H9 (cell line): ENCODE results near the gene TGFBRAP1. TPM values are rescaled to one million over a fixed set of nuclear protein-coding genes. Genes with fewer than 3 reads are reported as not detected.

Experiments
- DNase-seq: peaks from one replicate; pipeline ENCODE4 v3.0.0-alpha.2; 2017
- H2AFZ ChIP-seq: one replicate; pipeline ENCODE4 v1.6.1; 2013; ENCODE audit warnings: mild to moderate bottlenecking, low read length, control low read depth, moderate library complexity
- H2AK5ac ChIP-seq: 2 replicates; pipeline ENCODE4 v1.6.1; 2013; ENCODE audit warnings: low read length, control low read depth, mixed read lengths; ENCODE audit not compliant: insufficient read length
- H2BK120ac ChIP-seq: one replicate; pipeline ENCODE4 v1.6.1; 2013; ENCODE audit warnings: low read depth, mild to moderate bottlenecking, low read length, control low read depth, inconsistent platforms; ENCODE audit not compliant: poor library complexity, severe bottlenecking
- H2BK12ac ChIP-seq: 2 replicates; pipeline ENCODE4 v1.6.1; 2013; ENCODE audit warnings: low read length, control low read depth, mixed read lengths, low read depth; ENCODE audit not compliant: insufficient read length
- H2BK15ac ChIP-seq: 2 replicates; pipeline ENCODE4 v1.6.1; 2013; ENCODE audit warnings: low read depth, low read length, control low read depth
- H2BK20ac ChIP-seq: one replicate; pipeline ENCODE4 v1.6.1; 2013; ENCODE audit warnings: low read depth, mild to moderate bottlenecking, low read length, control low read depth, inconsistent platforms; ENCODE audit not compliant: poor library complexity, severe bottlenecking
- H2BK5ac ChIP-seq: 2 replicates; pipeline ENCODE4 v1.6.1; 2013; ENCODE audit warnings: low read length, control low read depth, mixed read lengths; ENCODE audit not compliant: insufficient read length
- H3K14ac ChIP-seq: 2 replicates; pipeline ENCODE4 v1.6.1; 2013; ENCODE audit warnings: low read length, control low read depth; ENCODE audit not compliant: insufficient read depth
- H3K18ac ChIP-seq: 2 replicates; pipeline ENCODE4 v1.6.1; 2013; ENCODE audit warnings: low read depth, mild to moderate bottlenecking, mixed read lengths, low read length, control low read depth; ENCODE audit not compliant: insufficient read length
- H3K23ac ChIP-seq: 2 replicates; pipeline ENCODE4 v1.6.1; 2013; ENCODE audit warnings: low read length, control low read depth, mixed read lengths, low read depth; ENCODE audit not compliant: insufficient read length
- H3K23me2 ChIP-seq: 2 replicates; pipeline ENCODE4 v1.6.1; 2013; ENCODE audit warnings: low read depth, mild to moderate bottlenecking, mixed read lengths, low read length, control low read depth; ENCODE audit not compliant: insufficient read length, poor library complexity, severe bottlenecking
- H3K27ac ChIP-seq: 2 replicates; pipeline ENCODE4 v1.5.1; 2013; ENCODE audit warnings: low read length, control low read depth, mixed read lengths, low read depth; ENCODE audit not compliant: insufficient read length
- H3K27me3 ChIP-seq: 2 replicates; pipeline ENCODE4 v1.6.1; 2013; ENCODE audit warnings: low read length, control low read depth, inconsistent platforms; ENCODE audit not compliant: insufficient read depth
- H3K4ac ChIP-seq: 2 replicates; pipeline ENCODE4 v1.6.1; 2013; ENCODE audit warnings: low read depth, mild to moderate bottlenecking, control low read depth, inconsistent platforms, low read length, moderate library complexity
- H3K4me1 ChIP-seq: 2 replicates; pipeline ENCODE4 v1.6.1; 2013; ENCODE audit warnings: low read length, control low read depth, inconsistent platforms; ENCODE audit not compliant: insufficient read depth
- H3K4me2 ChIP-seq: 2 replicates; pipeline ENCODE4 v1.6.1; 2013; ENCODE audit warnings: low read length, control low read depth, mixed read lengths; ENCODE audit not compliant: insufficient read length, insufficient read depth
- H3K56ac ChIP-seq: 2 replicates; pipeline ENCODE4 v1.6.1; 2013; ENCODE audit warnings: low read depth, mild to moderate bottlenecking, mixed read lengths, low read length, control low read depth; ENCODE audit not compliant: insufficient read length
- H3K79me1 ChIP-seq: 2 replicates; pipeline ENCODE4 v1.6.1; 2013; ENCODE audit warnings: low read depth, mild to moderate bottlenecking, moderate library complexity, low read length, control low read depth, inconsistent platforms; ENCODE audit not compliant: insufficient read depth, poor library complexity, severe bottlenecking
- H3K79me2 ChIP-seq: 2 replicates; pipeline ENCODE4 v1.6.1; 2013; ENCODE audit warnings: low read length, control low read depth, inconsistent platforms; ENCODE audit not compliant: insufficient read depth
- H3K9ac ChIP-seq: 2 replicates; pipeline ENCODE4 v1.6.1; 2013; ENCODE audit warnings: low read length, control low read depth, mixed read lengths; ENCODE audit not compliant: insufficient read length; ENCODE audit errors: extremely low read depth
- H3K9me3 ChIP-seq: one replicate; pipeline ENCODE4 v1.6.1; 2013; ENCODE audit warnings: low read depth, low read length, inconsistent platforms; ENCODE audit not compliant: control insufficient read depth
- H3T11ph ChIP-seq: one replicate; pipeline ENCODE4 v1.6.1; 2013; ENCODE audit warnings: mild to moderate bottlenecking, low read length, control low read depth, inconsistent platforms
- H4K20me1 ChIP-seq: one replicate; pipeline ENCODE4 v1.6.1; 2013; ENCODE audit not compliant: control insufficient read depth, insufficient read length, insufficient read depth
- H4K5ac ChIP-seq: 2 replicates; pipeline ENCODE4 v1.6.1; 2013; ENCODE audit warnings: low read depth, mild to moderate bottlenecking, mixed read lengths, low read length, control low read depth; ENCODE audit not compliant: insufficient read length
- H4K8ac ChIP-seq: replicated peaks from 2 replicates; pipeline ENCODE4 v1.6.1; 2013; ENCODE audit warnings: low read length, control low read depth, mixed read lengths, low read depth; ENCODE audit not compliant: insufficient read length
- H4K91ac ChIP-seq: 2 replicates; pipeline ENCODE4 v1.6.1; 2013; ENCODE audit warnings: low read depth, mild to moderate bottlenecking, moderate library complexity, mixed read lengths, low read length, control low read depth; ENCODE audit not compliant: insufficient read length
- H3K27ac Mint-ChIP-seq, 3 experiments: 2 replicates in 2 of 3; 3 replicates in 1 of 3; pipeline ENCODE4 v1.8.0; 2020 to 2021; ENCODE audit warnings: mixed read lengths in 3 of 3, mild to moderate bottlenecking in 1 of 3, moderate library complexity in 1 of 3
- H3K27me3 Mint-ChIP-seq: 2 replicates; pipeline ENCODE4 v1.8.0; 2021; ENCODE audit warnings: low read depth, mild to moderate bottlenecking, moderate library complexity, mixed read lengths
- H3K36me3 Mint-ChIP-seq, 3 experiments: 2 replicates in 2 of 3; 3 replicates in 1 of 3; pipeline ENCODE4 v1.8.0; 2020 to 2021; ENCODE audit warnings: low read depth in 3 of 3, mixed read lengths in 3 of 3; ENCODE audit not compliant: insufficient read depth in 1 of 3
- H3K4me1 Mint-ChIP-seq, 2 experiments: 2 replicates each; pipeline ENCODE4 v1.8.0; 2020; ENCODE audit warnings: mixed read lengths in 2 of 2
- H3K4me3 Mint-ChIP-seq, 2 experiments: 2 replicates in 1 of 2; 3 replicates in 1 of 2; pipeline ENCODE4 v1.8.0; 2020 to 2021; ENCODE audit warnings: mild to moderate bottlenecking in 2 of 2, mixed read lengths in 2 of 2, moderate library complexity in 1 of 2
- H3K9me3 Mint-ChIP-seq, 2 experiments: 2 replicates in 1 of 2; 3 replicates in 1 of 2; pipeline ENCODE4 v1.8.0; 2020; ENCODE audit warnings: mild to moderate bottlenecking in 2 of 2, mixed read lengths in 2 of 2, moderate library complexity in 1 of 2
- CTCF ChIP-seq: fragments of 200-600 bp; sonication (generic); conservative IDR thresholded peaks from 3 replicates; pipeline ENCODE4 v1.8.0; 2021; ENCODE audit warnings: antibody characterized with exemption, mild to moderate bottlenecking
- WGBS: extraction: QIAGEN DNeasy Blood & Tissue Kit; methylation state at CpG from one replicate; pipeline ENCODE4 v1.1.7; 2013; ENCODE audit warnings: missing lambda C conversion rate, low lambda C conversion rate, mixed read lengths; ENCODE audit not compliant: insufficient read length; ENCODE audit errors: extremely low coverage; 5-methylcytosine and 5-hydroxymethylcytosine counted together
- total RNA-seq: library from RNA; stranded (reverse); gene quantifications from 2 replicates; pipeline ENCODE4 v1.2.1, GENCODE V29; 2021

Gene TGFBRAP1
- total RNA-seq, 1 experiment from 2014 or later, result 23.6 TPM

GRCh38 chr2:105320651-105321215 lies 8.8 kb downstream of the TGFBRAP1 start:
- no CpG with 5 or more reads among the region's 7 CpGs for WGBS
- H3K79me2 ChIP-seq, result peaks cover 3% of the 10 kb centered on the region; the same call in 1 of the 2 replicates

More at GRCh38 chr2:105320651-105321215, 8.8 kb downstream of the TGFBRAP1 start:
- Mint-ChIP-seq H3K4me3 (no peak overlapping the region), H3K36me3 (no peaks in the 10 kb centered on the region; a peak in 1 of 7 replicates), H3K27me3 (no peaks in the 10 kb centered on the region), H3K4me1 (peaks cover 12 to 13% of the 10 kb centered on the region in 2 experiments), H3K27ac (no peak overlapping the region; a peak in 1 of 7 replicates), H3K9me3 (no peaks in the 10 kb centered on the region)
- no peak overlapping the region for H4K91ac ChIP-seq
- H3K14ac ChIP-seq, result no peak overlapping the region
- no peaks in the 10 kb centered on the region for H3K79me1 ChIP-seq
- no peak overlapping the region for H3K56ac ChIP-seq
- H2BK15ac ChIP-seq, result no peak overlapping the region
- no peak overlapping the region for H3K9ac ChIP-seq
- no peak for DNase-seq
- no peak overlapping the region for H2AFZ ChIP-seq
- H4K8ac ChIP-seq, result no peak overlapping the region
- TF ChIP-seq CTCF, result no peak
- no peak overlapping the region for H2BK120ac ChIP-seq
- H2BK20ac ChIP-seq, result no peak overlapping the region
- no peak overlapping the region for H3K4me2 ChIP-seq
- no peak overlapping the region for H4K5ac ChIP-seq
- H3K27me3 ChIP-seq, result no peaks in the 10 kb centered on the region
- H3K4ac ChIP-seq, result no peak overlapping the region
- peaks cover 10% of the 10 kb centered on the region; the same call in 1 of the 2 replicates for H3K4me1 ChIP-seq
- H4K20me1 ChIP-seq, result no peaks in the 10 kb centered on the region
- H3T11ph ChIP-seq, result no peak overlapping the region
- no peaks in the 10 kb centered on the region for H3K23me2 ChIP-seq
- H3K18ac ChIP-seq, result no peak overlapping the region
- H3K23ac ChIP-seq, result no peak overlapping the region
- H3K9me3 ChIP-seq, result no peaks in the 10 kb centered on the region
- no peak overlapping the region for H2AK5ac ChIP-seq
- H3K27ac ChIP-seq, result no peak overlapping the region
- H2BK12ac ChIP-seq, result no peak overlapping the region
- H2BK5ac ChIP-seq, result no peak overlapping the region
